DMS153 treated with DMSO at 0.1 percent for 48 hours (cell line): ENCODE data around the gene FOXC1.

Experiments used
- DNase-seq: peaks from one replicate; lab custom pipeline; 2025; ENCODE audit not compliant: unreplicated experiment; lab: John Stamatoyannopoulos, UW

FOXC1 gene

GRCh38 chr6:1584146-1584545, 25.6 kb upstream of the FOXC1 start:
- no peak for DNase-seq

DNA sequence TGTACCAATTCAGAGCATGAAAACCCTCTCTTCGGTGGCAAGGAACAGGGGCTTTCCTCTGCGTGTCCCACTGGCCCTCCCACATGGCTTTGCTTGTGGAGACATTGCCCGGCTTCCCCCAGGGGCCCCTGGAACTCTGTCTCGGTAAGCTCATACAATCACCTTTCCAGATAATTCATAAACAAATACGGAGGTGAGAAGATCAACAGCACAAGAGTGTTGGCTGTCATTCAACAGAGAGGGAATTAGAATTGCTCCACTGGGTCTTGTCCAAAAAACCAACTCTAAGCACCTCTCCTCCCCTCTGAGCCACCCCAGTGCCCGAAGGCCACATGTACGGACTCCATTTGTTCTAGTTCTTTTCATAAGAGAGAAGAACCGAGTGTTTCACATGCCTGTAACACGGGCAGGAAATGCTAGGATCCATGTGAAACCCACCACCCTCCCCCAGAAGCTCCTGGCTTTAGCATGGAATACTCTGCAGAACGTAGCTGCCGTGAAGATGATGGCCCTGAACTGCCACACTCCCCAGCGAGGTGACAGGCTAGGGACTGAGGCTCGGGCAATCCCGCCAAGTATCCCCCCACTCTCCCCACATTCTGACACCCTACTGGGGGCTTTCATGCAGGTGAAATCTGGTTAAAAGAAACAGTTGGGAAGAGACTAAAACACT, 24.6 kb upstream of the FOXC1 start:
- no peak for DNase-seq

DNA sequence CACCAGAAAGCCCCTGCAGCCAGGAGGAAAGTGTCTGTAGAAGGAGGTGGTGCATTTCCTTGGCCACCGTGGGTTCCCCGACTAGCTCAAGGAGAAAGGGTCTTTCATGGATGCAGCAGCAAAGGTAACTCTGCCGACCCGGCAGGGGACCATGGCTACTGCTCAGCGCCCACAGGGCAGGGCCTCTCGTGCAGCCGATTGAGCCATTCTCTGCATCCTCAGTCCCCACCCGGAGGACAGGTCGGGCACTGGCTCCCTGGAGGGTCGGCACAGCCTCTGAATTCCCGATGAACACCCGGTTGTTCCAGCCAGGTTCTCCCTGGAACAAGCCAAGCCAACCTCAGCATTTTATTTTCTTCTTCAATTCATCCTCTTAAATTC, 24.1 kb upstream of the FOXC1 start:
- no peak for DNase-seq

- no peak for DNase-seq
Observed at GRCh38 chr6:1586256-1586655, 23.5 kb upstream of the FOXC1 start.

DNA sequence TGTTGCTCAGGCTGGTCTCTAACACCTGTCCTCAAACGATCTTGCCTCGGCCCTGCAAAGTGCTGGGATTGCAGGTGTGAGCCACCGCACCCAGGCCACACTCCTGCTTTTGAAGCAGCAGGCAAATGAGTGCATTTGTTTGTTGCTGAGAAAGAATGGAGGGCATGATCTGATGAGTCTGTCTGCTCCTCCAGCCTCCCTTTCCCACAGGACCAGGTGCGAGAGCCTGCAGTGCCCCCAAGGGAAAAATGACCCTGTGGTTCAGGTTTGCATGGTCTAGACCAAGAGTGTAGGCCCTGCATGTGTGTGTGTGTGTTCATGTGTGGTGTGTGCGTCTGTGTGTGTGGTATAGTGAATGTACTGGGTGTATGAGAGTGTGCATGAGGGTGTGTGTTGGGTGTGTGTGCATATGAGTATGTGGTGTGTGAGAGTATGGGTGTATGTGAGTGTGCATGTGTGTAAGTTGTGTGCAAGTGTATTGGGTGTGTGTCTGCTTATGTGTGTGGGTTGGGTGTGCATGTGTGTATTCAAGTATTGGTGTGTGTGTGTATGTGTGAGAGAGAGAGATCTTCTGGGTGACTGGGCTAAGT, 22.8 kb upstream of the FOXC1 start:
- DNase-seq: no peak

- no peak for DNase-seq
Observed at GRCh38 chr6:1587546-1587945, 22.2 kb upstream of the FOXC1 start.

DNA sequence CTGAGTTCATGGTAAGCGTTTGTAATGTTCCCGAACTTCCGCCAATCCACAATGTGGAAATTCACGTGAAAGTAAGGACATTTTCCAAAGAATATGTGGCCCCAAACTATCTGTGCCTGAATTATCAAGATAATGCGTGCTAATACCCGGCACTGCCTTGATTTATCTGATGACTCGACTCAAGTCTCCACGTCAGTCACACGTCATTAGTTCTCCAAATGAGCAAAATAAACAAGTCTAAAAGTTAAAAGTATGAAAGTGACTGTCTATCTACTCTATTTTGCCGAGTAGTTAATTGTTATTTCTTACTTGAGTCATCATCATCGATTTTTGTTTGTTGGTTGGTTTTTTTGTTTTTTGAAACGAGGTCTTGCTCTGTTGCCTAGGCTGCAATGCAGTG, 21.7 kb upstream of the FOXC1 start:
- DNase-seq: no peak

- no peak for DNase-seq
Observed at GRCh38 chr6:1589208-1589607, 20.5 kb upstream of the FOXC1 start.

DNA sequence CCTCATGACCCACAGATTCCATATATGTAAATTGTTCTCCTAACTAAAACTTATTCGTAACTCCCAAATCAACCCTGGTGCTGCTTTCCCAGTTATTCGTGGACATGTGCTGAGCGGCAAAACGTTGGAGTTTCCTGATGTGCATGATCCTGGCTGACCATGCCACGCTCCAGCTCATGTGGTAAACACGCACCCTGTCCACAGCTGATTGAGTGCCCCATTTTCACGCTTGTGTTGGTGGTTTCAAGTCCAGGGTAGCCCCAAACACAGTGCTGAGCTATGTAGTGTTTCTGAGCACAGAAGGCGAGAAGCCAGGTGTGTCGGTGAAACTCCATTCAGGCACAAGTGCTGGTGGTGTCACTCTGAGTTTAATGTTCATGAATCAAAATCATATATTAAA, 19.1 kb upstream of the FOXC1 start:
- no peak for DNase-seq

DNA sequence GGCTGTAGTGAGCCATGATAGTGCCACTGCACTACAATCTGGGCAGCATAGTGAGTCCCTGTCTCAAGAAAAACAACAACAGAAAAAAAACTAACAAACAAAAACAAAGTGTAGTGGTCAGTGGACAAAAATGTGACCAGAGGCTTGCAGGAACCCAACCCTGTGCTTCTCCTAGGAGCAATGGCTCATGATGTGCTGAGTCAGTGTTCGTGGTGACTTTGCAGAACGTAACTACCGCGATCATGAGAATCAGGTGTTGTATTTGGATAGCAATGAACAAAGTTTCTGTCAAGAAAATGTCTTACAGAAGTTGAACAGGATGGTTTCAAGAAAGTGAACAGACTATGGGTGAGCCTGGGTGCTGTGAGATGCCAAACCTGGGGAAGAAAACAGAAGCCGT, 18.5 kb upstream of the FOXC1 start:
- no peak for DNase-seq

- no peak for DNase-seq
Observed at GRCh38 chr6:1591926-1592325, 17.8 kb upstream of the FOXC1 start.

GRCh38 chr6:1592852-1593251, 16.9 kb upstream of the FOXC1 start:
- no peak for DNase-seq

DNA sequence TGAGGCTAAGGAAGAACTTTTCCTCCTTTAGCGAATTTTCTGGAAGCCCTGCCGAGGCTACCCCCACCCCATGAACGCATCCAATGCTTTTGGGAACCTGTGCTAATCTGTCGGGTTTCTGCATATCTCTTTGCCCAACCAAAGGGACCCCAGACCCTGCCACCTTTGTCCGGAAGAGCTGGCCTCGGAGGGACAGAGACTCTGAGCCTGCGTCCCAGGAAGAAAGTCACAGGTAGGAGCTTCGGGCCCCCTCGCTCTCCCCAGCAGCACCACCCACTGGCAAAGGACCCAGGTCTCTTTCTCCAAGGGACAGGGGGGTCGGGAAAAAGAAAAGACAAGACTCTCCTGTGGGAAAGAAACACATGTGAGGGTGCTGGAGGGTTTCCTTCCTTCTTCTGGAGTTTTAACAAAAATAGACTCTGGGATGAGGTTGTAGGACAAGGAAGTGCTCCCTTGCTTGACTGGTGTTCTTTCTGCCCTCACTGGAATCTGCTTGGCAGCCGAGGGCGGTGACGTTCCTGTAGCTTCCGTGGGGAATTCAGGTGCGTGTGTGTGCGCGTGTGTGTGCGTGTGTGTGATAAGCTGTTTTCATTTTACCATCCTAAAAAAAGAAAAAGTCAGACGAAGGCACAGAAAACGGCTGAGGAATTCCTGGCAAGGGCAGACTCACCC, 16.3 kb upstream of the FOXC1 start:
- DNase-seq: no peak

- DNase-seq: no peak
Observed at GRCh38 chr6:1593958-1594314, 15.8 kb upstream of the FOXC1 start.

GRCh38 chr6:1594445-1595200, 15.1 kb upstream of the FOXC1 start:
- DNase-seq: no peak

GRCh38 chr6:1595271-1596087, 14.2 kb upstream of the FOXC1 start:
- no peak for DNase-seq

DNA sequence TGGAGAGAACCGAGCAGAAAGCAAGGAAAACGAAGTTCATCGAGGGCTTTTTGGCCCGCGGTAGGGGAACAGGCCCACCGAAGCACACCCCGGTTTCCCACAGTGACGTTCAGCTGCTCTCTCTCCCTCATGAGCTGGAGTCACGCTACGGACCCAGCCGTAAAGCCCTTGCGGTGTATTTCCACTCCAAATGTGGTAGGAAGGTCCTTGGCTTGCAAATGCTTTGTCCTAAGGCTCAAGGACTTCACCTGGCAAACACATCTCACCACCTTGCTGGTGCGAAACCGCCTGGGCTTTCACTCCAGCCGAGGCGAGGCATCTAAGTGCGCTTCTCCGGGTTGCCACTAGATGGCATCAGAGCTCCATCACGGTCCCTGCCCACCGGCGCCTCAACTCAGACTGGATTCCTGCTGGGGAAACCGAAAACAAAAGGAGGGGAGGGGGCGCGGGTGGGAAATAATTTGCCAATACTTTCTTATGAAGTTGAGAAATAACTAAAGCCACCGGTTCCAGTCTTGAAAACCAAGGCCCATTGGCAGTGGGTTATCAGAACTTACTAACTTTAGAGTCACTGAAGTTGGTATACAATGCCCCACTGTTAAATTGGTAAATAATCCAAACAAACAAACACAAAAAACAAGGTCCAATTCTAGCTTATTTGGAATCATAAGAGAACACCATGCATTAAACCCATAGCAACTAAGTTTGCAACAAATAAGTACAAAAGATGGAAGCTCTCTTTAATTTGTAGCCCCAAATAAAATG, 13.4 kb upstream of the FOXC1 start:
- DNase-seq: peak; percentile 35

- no peak for DNase-seq
Observed at GRCh38 chr6:1597121-1597744, 12.5 kb upstream of the FOXC1 start.

GRCh38 chr6:1597924-1598323, 11.8 kb upstream of the FOXC1 start:
- no peak for DNase-seq

GRCh38 chr6:1598433-1598832, 11.3 kb upstream of the FOXC1 start:
- no peak for DNase-seq
